HG02884 (cell line): Measurements from ENCODE around the gene CORO2A.
A peak's percentile ranks its signal among the peaks of the same experiment; 100 is the strongest.

Experiments used
- ATAC-seq: cut with Tn5 transposase; IDR thresholded peaks from one replicate; pipeline ENCODE4 v1.9.1; 2021; ENCODE audit warnings: mild to moderate bottlenecking, moderate library complexity; ENCODE audit not compliant: unreplicated experiment

CORO2A gene

DNA sequence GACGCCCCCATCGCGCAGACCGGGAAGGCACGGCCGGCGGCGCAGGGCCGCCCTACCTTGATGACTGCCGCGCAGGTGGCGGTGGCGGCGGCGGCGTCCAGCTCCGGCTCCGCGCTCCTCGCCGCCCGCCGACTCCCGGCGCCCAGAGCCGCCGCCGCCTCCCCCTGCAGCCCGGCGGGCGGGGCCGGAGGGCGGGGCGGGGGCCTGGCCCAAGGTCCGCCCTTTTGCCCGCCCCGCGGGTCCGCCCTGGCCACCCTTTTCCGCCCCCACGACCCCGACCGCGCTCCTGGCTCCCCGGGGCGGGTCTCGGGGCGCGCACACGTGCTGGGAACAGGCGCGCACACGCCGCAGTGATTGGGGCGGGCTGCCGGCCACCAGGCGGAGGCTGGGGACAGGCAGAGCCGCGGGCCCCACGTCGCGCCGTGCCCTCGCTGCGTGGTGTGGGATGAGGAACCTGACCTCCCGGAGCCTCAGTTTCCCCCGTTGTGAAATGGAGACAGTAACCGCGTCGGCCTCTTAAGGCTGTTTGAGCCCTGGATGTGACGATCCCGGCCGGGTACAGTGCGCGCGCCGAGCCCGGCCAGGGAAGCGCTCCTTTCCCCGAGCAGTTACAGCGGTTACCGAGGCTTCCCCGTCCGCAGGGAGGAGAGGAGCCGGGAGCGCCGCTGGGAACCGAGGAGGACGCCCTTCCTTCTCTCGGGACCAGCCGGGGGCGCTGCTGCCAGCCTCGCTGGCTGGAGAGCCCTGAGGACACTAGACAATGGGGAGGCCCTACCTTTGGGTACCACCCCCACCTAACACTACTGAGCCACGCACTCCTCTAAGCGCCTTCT, at the start of gene CORO2A:
Gene CORO2A (minus strand): TSS at position 135 of the 833 bp plus-strand sequence. CDS start 34,977 bp downstream, outside the sequence.
- ATAC-seq: peak; percentile 64

DNA sequence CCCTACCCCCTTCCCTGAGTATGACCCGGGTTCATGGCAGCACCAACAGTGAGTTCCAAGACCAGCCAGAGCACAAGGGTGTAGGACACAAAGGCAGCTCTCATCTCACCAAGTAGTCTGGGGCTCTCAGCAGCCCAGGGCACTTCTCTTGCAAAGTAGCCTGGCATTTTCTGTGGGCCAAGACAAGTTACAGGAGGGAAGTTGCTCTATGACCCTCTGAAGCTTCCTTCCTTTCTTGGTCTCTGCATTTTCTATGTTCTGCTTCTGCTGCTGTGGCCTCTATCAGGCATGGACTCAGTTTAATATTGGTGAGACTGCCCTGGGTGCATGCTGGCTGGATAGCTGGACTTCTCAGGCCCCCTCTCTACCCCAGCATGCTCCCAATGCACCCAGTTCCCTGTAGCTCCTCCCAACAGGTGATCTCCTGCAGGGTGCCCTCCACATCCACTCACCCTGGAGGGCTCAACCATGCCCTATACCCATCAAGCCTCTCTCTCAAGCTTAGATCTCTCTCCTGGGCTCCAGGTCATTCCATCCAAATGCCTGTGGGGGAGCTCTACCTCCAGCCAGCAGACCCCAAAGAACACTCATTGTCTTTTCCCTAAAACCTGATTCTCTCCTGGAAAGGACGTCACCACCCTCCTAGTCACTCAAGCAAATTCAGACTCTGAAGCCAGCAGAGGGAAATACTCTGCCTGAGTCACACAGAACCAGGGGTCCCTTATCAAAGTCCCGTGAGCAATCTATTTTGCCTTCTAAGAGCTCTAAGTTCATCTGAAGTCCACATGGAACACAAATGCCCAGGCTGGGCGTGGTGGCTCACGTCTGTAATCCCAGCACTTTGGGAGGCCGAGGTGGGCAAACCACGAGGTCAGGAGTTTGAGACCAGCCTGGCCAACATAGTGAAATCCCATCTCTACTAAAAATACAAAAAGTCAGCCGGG, 49.2 kb upstream of the CORO2A start:
- ATAC-seq: no peak

- no peak for ATAC-seq
Observed at GRCh38 chr9:98240475-98240874, 48.0 kb upstream of the CORO2A start.

GRCh38 chr9:98236901-98237487, 44.6 kb upstream of the CORO2A start:
- ATAC-seq: no peak

DNA sequence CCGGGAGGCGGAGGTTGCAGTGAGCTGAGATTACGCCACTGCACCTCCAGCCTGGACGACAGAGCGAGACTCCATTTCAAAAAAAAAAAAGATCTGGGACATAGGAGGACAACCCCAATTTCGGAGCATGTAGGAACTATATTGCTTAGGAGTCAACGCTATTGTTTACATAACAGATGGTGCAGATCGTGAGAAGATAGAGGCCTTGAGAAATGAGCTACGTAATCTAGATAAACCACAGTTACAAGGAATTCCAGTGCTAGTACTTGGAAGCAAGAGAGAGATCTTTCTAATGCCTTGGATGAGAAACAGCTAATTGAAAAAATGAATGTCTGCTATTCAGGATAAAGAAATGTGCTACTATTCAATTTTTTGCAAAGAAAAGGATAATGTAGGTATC, 42.7 kb upstream of the CORO2A start:
- no peak for ATAC-seq

DNA sequence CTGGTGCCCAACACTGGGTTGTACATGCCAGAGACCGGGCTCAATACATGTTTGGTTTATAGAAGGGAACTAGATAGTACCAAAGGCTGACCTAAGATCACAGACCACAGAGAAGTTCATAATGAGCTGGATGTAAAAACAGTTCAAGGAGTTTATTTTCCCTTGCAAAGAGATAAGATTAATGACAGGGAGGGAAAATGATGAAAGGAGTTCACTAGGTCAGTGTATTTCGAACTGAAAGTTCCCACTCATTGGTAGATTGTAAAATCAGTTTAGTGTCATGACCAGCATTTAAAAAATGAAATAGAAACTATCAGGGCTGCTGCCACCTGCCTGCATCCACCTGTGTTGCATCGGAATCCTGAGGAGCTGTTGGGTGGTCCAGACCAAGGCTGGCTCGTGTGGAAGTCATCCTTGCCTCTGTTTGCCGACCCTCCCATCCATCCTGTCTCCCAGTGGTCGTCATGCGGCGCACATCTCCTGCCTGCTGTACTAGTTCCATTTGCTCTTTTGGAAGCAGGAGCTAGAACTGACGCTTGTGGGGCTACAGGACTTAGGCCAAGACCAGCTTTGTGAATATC, 41.9 kb upstream of the CORO2A start:
- ATAC-seq: no peak

GRCh38 chr9:98232926-98233325, 40.5 kb upstream of the CORO2A start:
- no peak for ATAC-seq

GRCh38 chr9:98231770-98232478, 39.5 kb upstream of the CORO2A start:
- no peak for ATAC-seq

DNA sequence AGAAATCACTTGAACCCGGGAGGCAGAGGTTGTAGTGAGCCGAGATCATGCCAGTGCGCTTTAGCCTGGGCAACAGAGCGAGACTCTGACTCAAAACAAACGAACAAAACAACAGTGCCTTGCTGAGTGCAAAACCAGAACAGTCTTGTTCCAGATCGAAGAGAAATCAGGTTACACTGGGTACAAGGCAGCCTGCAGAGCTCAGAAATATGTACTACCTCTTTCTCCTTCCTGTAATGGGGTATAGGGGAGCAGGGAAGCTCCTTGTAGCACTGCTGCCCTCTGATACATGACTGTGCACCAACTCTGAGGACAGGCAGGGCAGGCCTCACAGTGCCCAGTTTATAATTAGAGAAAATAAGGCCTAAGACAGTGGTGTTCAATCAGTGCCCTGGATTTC, 38.4 kb upstream of the CORO2A start:
- ATAC-seq: no peak

- ATAC-seq: no peak
Observed at GRCh38 chr9:98230304-98230703, 37.9 kb upstream of the CORO2A start.

GRCh38 chr9:98229620-98230019, 37.2 kb upstream of the CORO2A start:
- no peak for ATAC-seq

- ATAC-seq: no peak
Observed at GRCh38 chr9:98229090-98229395, 36.6 kb upstream of the CORO2A start.

GRCh38 chr9:98228392-98229089, 36.1 kb upstream of the CORO2A start:
- ATAC-seq: no peak

GRCh38 chr9:98227883-98228282, 35.4 kb upstream of the CORO2A start:
- no peak for ATAC-seq

DNA sequence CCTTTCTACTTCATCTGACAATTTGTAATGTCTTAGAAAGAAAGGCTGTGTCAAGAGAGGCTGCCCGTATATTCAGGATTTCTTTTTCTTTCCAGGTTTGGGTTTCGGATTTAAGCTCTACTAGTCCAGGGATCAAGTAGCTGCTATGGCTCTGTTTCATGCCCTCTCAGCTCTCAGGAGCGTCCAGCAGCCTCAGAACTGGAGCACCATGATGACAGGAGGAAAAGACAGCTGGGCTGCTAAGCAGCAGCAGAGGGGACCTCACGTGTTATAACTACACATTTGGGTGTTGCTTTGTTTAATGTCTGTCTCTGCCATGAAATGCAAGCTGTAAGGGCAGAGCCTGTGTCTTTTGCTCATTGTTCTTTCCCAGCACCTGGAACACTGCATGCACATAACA, 34.5 kb upstream of the CORO2A start:
- ATAC-seq: no peak

DNA sequence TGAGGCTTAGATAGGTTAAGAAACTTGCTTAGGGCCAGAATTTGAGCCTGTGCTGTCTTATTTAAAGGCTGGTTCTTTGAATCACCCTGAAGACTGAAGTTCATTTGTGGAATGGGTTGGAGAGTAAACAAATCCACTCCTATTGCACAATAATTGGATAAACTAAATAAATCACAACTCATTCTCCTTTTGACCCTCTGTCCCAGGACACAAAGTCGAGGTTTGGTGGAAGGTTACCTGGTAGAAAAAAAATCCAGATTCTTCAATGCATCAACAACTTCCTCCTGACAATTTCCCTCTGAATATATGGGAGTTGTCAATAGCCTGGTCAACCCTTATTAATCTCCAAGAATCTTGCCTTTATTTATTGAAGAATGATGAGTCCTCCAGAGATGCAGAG, 34.1 kb upstream of the CORO2A start:
- ATAC-seq: no peak

DNA sequence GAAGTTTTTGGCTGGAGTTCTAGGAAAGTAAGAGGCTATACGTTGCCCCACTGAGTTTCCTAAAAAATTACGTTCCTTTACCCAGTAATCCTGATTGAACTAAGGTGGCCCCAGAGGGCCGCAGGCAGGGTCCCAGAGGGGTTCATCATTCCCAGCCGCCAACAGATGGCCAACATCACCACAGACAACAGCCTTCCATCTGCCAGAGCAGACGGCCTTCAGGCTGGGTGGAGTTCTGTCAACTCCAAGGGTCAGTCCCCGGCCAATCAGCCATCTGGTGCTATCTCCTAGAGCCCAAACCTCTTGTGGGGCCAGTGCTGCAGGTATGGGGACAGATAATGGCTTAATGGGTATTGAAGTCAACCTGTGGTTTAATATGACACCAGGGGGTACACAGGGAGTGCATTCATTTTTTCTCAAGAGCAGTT, 32.6 kb upstream of the CORO2A start:
- ATAC-seq: no peak

GRCh38 chr9:98222885-98223691, 30.7 kb upstream of the CORO2A start:
- ATAC-seq: no peak

- no peak for ATAC-seq
Observed at GRCh38 chr9:98220911-98221310, 28.5 kb upstream of the CORO2A start.
